ENCODE results near the gene CLIC4. TPM values are rescaled to one million over a fixed set of nuclear protein-coding genes. Genes with fewer than 3 reads are reported as not detected.
A peak's percentile ranks its signal among the peaks of the same experiment; 100 is the strongest.

Gene CLIC4
- total RNA-seq, 1 experiment from 2014 or later: 230 TPM

DNA sequence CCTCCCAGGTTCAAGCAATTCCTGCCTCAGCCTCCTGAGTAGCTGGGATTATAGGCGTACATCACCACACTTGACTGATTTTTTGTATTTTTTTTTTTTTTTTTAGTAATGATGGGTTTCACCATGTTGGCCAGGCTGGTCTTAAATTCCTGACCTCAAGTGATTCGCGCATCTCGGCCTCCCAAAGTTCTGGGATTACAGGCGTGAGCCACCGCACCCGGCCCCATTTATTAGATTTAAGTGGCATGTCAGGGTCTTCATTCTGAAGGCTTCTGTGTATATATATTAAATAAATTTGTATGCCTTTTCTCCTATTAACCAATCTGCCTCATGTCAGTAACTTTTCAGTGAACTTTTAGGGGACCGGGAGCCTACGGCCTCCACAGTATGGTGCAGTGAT lies 6.0 kb upstream of the CLIC4 start:
- peak overlapping the region; percentile 1 for H3K27ac ChIP-seq (ENCODE audit: insufficient read length, low read depth, low read length)
- no peak overlapping the region for H4K91ac ChIP-seq (ENCODE audit: insufficient read length, low read depth, low read length)
- no peak overlapping the region for H2BK5ac ChIP-seq (ENCODE audit: insufficient read length, low read length)
- H2AK5ac ChIP-seq (ENCODE audit: insufficient read length, low read length): no peak overlapping the region
- no peaks in the 10 kb centered on the region for H3K27me3 ChIP-seq (ENCODE audit: insufficient read depth, low read length)
- TF ChIP-seq, protein P1, sequence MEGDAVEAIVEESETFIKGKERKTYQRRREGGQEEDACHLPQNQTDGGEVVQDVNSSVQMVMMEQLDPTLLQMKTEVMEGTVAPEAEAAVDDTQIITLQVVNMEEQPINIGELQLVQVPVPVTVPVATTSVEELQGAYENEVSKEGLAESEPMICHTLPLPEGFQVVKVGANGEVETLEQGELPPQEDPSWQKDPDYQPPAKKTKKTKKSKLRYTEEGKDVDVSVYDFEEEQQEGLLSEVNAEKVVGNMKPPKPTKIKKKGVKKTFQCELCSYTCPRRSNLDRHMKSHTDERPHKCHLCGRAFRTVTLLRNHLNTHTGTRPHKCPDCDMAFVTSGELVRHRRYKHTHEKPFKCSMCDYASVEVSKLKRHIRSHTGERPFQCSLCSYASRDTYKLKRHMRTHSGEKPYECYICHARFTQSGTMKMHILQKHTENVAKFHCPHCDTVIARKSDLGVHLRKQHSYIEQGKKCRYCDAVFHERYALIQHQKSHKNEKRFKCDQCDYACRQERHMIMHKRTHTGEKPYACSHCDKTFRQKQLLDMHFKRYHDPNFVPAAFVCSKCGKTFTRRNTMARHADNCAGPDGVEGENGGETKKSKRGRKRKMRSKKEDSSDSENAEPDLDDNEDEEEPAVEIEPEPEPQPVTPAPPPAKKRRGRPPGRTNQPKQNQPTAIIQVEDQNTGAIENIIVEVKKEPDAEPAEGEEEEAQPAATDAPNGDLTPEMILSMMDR (conservative IDR thresholded peaks at IDR 0.05): no peak
- no peak overlapping the region for H3K14ac ChIP-seq (ENCODE audit: insufficient read depth, low read length)
- H2BK120ac ChIP-seq (ENCODE audit: low read depth, low read length, poor library complexity, severe bottlenecking): no peak overlapping the region
- H3K23me2 ChIP-seq (ENCODE audit: insufficient read length, low read depth, low read length, poor library complexity, severe bottlenecking): no peaks in the 10 kb centered on the region
- no peak overlapping the region for H2AFZ ChIP-seq (ENCODE audit: low read length)
- no peak overlapping the region for H2BK15ac ChIP-seq (ENCODE audit: low read depth, low read length)
- H3K4me3 Mint-ChIP-seq: no peak overlapping the region
- no peaks in the 10 kb centered on the region for H3K36me3 Mint-ChIP-seq (ENCODE audit: insufficient read depth in 1 of 3, low read depth in 3 of 3)
- no peak overlapping the region for H4K5ac ChIP-seq (ENCODE audit: insufficient read length, low read depth, low read length)
- no peak overlapping the region for H3K4me2 ChIP-seq (ENCODE audit: insufficient read depth, insufficient read length, low read length)
- no peaks in the 10 kb centered on the region for H3K79me2 ChIP-seq (ENCODE audit: insufficient read depth, low read length)
- no peak overlapping the region for H3K23ac ChIP-seq (ENCODE audit: insufficient read length, low read depth, low read length)
- H3K4me1 Mint-ChIP-seq: peaks cover 54 to 55% of the 10 kb centered on the region in 2 experiments
- no peaks in the 10 kb centered on the region for H4K20me1 ChIP-seq (ENCODE audit: control insufficient read depth, insufficient read depth, insufficient read length)
- no peaks in the 10 kb centered on the region for H3K79me1 ChIP-seq (ENCODE audit: insufficient read depth, low read depth, low read length, poor library complexity, severe bottlenecking)
- peak overlapping the region; percentile 79 to 97 (median 86); a peak in 6 of 7 replicates for H3K27ac Mint-ChIP-seq
- H3T11ph ChIP-seq (ENCODE audit: low read length): no peak overlapping the region
- no peaks in the 10 kb centered on the region for H3K9me3 ChIP-seq (ENCODE audit: control insufficient read depth, low read depth, low read length)
- H4K8ac ChIP-seq (replicated peaks; ENCODE audit: insufficient read length, low read depth, low read length): no peak overlapping the region
- WGBS (ENCODE audit: extremely low coverage, insufficient read length, low lambda C conversion rate): no CpG with 5 or more reads among the region's 9 CpGs
- no peaks in the 10 kb centered on the region for H3K27me3 Mint-ChIP-seq (ENCODE audit: low read depth)
- peaks cover 21% of the 10 kb centered on the region; the same call in 1 of the 2 replicates for H3K4me1 ChIP-seq (ENCODE audit: insufficient read depth, low read length)
- no peaks in the 10 kb centered on the region for H3K9me3 Mint-ChIP-seq
- DNase-seq: no peak
- H2BK12ac ChIP-seq (ENCODE audit: insufficient read length, low read depth, low read length): no peak overlapping the region
- H3K9ac ChIP-seq (ENCODE audit: extremely low read depth, insufficient read length, low read length): no peak overlapping the region
- H3K4ac ChIP-seq (ENCODE audit: low read depth, low read length): no peak overlapping the region
- no peak overlapping the region for H2BK20ac ChIP-seq (ENCODE audit: low read depth, low read length, poor library complexity, severe bottlenecking)
- no peak overlapping the region for H3K56ac ChIP-seq (ENCODE audit: insufficient read length, low read depth, low read length)
- H3K18ac ChIP-seq (ENCODE audit: insufficient read length, low read depth, low read length): no peak overlapping the region

Data from H9 (cell line).